ENCODE results near the gene TMEM106A. TPM values are rescaled to one million over a fixed set of nuclear protein-coding genes. Genes with fewer than 3 reads are reported as not detected.

TMEM106A gene
- total and polyA plus RNA-seq, 8 donors, result 0.85 to 82.3 (median 4.0) TPM; not detected in 1

DNA sequence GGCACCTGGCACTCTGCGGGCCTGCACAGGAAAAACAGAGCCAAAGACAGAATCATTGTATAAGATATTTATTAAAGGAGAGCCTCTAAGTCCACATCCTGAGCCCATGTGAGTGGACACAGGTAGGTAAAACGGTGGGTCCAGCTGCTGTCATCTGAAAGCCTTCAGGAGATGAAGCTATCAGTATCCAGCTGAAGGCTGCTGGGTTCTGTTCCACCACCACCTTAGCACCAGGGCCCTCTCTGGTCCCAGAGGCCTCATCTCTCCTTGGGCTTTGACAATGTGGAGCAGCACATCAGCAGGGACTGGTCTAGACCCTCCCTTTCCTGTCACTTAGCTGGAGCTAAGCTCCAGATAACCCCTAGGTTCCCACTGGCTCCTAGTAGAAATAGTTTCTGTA is 7.3 kb downstream of the TMEM106A start:
- Histone ChIP-seq H3K9me3 (no peaks in the 10 kb centered on the region), H3K27me3 (no peaks in the 10 kb centered on the region), H3K27ac (no peak overlapping the region), H3K4me1 (peaks cover 0 to 2% (median 0%) of the 10 kb centered on the region in 4 donors), H3K4me3 (no peak overlapping the region), H3K36me3 (peaks cover 7 to 59% (median 47%) of the 10 kb centered on the region in 4 donors)
- TF ChIP-seq EP300 (IDR thresholded peaks at IDR 0.05) (no peak), POLR2AphosphoS5 (IDR thresholded peaks at IDR 0.05) (no peak), POLR2A (IDR thresholded peaks at IDR 0.05) (no peak)
- TF ChIP-seq, protein P1, sequence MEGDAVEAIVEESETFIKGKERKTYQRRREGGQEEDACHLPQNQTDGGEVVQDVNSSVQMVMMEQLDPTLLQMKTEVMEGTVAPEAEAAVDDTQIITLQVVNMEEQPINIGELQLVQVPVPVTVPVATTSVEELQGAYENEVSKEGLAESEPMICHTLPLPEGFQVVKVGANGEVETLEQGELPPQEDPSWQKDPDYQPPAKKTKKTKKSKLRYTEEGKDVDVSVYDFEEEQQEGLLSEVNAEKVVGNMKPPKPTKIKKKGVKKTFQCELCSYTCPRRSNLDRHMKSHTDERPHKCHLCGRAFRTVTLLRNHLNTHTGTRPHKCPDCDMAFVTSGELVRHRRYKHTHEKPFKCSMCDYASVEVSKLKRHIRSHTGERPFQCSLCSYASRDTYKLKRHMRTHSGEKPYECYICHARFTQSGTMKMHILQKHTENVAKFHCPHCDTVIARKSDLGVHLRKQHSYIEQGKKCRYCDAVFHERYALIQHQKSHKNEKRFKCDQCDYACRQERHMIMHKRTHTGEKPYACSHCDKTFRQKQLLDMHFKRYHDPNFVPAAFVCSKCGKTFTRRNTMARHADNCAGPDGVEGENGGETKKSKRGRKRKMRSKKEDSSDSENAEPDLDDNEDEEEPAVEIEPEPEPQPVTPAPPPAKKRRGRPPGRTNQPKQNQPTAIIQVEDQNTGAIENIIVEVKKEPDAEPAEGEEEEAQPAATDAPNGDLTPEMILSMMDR (IDR thresholded peaks at IDR 0.05), result no peak
- intact Hi-C loops (cut with DNase I; ENCODE audit: low total_unique reads), result loop anchor here (10.0 kb wide), 1 partner anchor 114 kb away; no protein-coding TSS in a partner anchor
- no peak for DNase-seq
- 83 to 98% (median 90%) methylated on average over 2 of the region's 2 CpGs for WGBS, 5 donors

DNA sequence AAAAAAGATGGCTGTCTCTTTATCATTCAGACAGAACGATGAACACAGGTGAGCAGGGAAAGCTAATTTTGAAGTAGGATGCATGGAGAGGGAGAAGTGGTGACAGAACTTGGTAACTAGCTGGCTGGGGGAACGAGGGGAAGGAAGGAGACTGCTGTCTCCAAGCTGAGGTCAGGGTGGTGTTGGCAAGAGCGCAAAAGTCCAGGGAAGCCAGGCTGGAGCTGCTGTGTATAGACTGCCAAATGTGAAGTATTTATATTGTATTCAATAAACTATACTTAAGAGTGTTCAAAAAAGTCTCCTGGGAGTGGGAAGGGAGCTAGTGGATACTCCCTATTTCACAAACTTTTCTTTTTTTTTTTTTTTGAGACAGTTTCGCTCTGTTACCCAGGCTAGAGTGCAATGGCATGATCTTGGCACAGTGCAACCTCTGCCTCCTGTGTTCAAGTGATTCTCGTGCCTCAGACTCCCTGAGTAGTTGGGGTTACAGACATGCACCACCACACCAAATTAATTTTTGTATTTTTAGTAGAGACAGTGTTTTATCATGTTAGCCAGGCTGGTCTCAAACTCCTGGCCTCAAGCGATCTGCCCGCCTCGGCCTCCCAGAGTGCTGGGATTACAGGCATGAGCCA is 8.2 kb downstream of the TMEM106A start:
- WGBS, 5 donors, result 61 to 82% (median 72%) methylated on average over 8 of the region's 8 CpGs
- Histone ChIP-seq H3K27me3 (no peaks in the 10 kb centered on the region), H3K36me3 (peaks cover 7 to 68% (median 51%) of the 10 kb centered on the region in 4 donors), H3K27ac (no peak overlapping the region), H3K4me1 (no peaks in the 10 kb centered on the region), H3K9me3 (no peaks in the 10 kb centered on the region), H3K4me3 (no peak overlapping the region)
- TF ChIP-seq POLR2AphosphoS5 (IDR thresholded peaks at IDR 0.05), result no peak
- TF ChIP-seq, protein P1 (IDR thresholded peaks at IDR 0.05), result no peak
- TF ChIP-seq POLR2A (IDR thresholded peaks at IDR 0.05), result no peak
- no peak for TF ChIP-seq EP300 (IDR thresholded peaks at IDR 0.05)
- no peak for DNase-seq
- intact Hi-C loops (cut with DNase I; ENCODE audit: low total_unique reads), result loop anchor here (10.0 kb wide), 1 partner anchor 115 kb away; no protein-coding TSS in a partner anchor

DNA sequence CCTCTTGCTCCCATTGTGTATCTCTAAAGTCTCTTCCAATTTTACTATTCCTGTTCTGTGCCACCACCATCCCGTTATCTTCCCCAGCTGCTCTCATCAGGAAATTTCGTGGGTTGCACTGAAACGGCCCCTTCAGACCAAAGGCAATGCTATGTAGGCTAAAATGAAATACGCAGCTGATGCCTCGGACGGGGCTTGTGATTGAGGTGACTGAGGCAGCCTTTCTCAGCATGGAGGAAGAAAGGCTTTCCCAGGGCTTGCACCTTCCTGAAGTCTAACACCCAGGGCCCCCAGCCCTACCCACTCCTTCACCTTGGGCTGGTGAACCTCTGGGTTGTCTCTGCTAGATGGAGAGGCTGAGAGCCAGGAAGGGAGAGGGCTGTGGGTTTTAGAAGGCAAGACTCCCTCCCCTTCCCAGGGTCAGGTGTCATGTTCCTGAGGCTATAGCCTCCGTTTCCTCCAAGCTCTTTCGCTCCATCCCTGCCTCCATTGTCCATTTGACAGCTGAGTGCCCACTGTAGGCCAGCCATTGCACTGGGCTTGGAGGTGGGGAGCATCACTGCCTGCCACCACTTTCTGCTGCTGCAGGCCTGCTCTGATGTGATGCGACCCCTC is 8.9 kb downstream of the TMEM106A start:
- Histone ChIP-seq H3K4me1 (no peaks in the 10 kb centered on the region), H3K36me3 (peaks cover 7 to 65% (median 53%) of the 10 kb centered on the region in 4 donors), H3K27me3 (no peaks in the 10 kb centered on the region), H3K4me3 (no peak overlapping the region), H3K27ac (no peak overlapping the region), H3K9me3 (no peaks in the 10 kb centered on the region)
- no peak for DNase-seq
- TF ChIP-seq POLR2AphosphoS5 (IDR thresholded peaks at IDR 0.05) (no peak), EP300 (IDR thresholded peaks at IDR 0.05) (no peak), POLR2A (IDR thresholded peaks at IDR 0.05) (no peak)
- TF ChIP-seq, protein P1 (IDR thresholded peaks at IDR 0.05), result no peak
- intact Hi-C loops (cut with DNase I; ENCODE audit: low total_unique reads), result no loop called here
- WGBS, 5 donors, result 85 to 90% (median 89%) methylated on average over 9 of the region's 9 CpGs

DNA sequence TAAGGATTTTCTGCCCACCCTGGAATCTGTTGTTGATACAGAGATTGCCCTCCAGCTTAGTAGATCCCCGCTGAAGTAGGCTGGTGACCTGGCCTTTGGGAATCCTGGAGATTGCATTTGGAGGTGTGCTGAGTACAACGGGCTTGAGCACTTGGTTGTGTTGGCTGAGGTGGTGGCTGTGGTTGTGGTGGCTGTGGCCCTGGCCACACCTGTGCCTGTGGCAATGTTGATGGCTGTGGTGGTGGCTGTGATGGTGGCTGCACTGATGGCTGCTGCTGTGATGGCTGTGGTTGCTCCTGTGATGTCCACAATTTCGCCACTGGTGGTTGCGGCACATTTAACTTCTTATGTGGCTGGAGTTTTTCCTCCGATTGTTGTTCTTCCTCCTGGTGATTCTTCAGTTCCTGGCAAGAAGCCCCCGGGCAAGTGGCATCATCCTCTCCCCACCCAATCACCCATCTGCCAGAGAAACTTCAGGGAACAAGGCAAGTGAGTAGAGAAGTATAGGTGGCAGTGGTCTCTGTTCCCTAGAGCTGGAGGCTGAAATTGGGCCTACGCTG is 12.6 kb downstream of the TMEM106A start:
- Histone ChIP-seq H3K4me1 (no peaks in the 10 kb centered on the region), H3K36me3 (peaks cover 3 to 49% (median 31%) of the 10 kb centered on the region in 4 donors), H3K27ac (no peak overlapping the region), H3K4me3 (no peak overlapping the region), H3K27me3 (no peaks in the 10 kb centered on the region), H3K9me3 (no peaks in the 10 kb centered on the region)
- WGBS, 5 donors, result 86 to 94% (median 90%) methylated on average over 4 to 7 of the region's 7 CpGs
- no peak for TF ChIP-seq POLR2AphosphoS5 (IDR thresholded peaks at IDR 0.05)
- TF ChIP-seq, protein P1 (IDR thresholded peaks at IDR 0.05), result no peak
- no peak for TF ChIP-seq EP300 (IDR thresholded peaks at IDR 0.05)
- no peak for TF ChIP-seq POLR2A (IDR thresholded peaks at IDR 0.05)
- DNase-seq, result no peak
- intact Hi-C loops (cut with DNase I; ENCODE audit: low total_unique reads), result no loop called here

Data from stomach (tissue), 9 donors.